Activated gamma-delta T cell (primary cell): Measurements from ENCODE around the gene SLC25A6.
"Not testable (repeated sequence)": the region's sequence is repeated elsewhere in the genome, so short reads cannot be mapped to it uniquely, and the experiment has no call there.

Experiments
- DNase-seq: peaks from one replicate; lab custom pipeline; 2025; lab: John Stamatoyannopoulos, UW

Gene SLC25A6

GRCh38 chrX:1354036-1355019 is 37.6 kb downstream of the SLC25A6 start:
- no peak for DNase-seq

- DNase-seq = no peak
Measured at GRCh38 chrX:1351981-1352714, 39.8 kb downstream of the SLC25A6 start.

DNA sequence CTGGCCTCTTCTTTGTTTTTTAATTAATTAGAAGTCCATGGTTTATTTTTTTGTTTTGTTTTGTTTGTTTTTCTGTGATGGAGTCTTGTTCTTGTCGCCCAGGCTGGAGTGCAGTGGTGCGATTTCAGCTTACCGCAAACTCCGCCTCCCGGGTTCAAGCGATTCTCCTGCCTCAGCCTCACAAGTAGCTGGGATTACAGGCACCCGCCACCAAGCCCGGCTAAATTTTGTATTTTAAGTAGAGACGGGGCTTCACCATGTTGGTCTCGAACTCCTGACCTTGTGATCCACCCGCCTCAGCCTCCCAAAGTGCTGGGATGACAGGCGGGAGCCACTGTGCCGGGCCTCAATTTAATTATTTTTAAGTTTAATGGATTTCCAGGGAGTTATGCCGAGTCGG is 42.3 kb downstream of the SLC25A6 start:
- DNase-seq = not testable (repeated sequence)

DNA sequence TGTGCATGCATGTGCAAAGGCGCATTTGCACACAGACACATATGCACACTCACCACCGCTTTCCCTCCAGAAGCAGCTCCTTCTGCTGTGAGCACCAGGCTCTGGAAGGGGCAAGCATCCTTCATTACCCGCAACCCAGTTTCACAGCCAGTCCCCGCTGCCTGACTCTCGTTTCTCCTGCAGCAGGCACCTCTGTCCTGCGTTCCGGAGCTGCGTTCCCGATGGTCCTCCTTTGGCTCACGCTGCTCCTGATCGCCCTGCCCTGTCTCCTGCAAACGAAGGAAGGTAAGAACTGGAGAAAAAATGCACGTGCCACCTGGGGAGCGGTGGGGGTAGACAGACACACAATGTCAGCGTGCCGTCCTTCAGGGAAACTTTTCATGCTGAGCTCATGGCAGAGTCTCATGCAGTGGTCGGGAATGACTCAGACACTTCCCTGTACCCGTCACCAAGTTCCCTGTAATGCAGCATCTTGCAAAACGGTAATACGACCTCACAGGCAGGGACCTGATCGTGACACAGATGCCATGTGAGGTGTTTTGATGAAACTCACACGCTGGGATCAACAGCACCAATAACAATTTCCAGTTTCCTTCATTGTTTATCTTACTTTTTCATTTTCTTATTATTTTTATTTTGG is 50.2 kb downstream of the SLC25A6 start:
- DNase-seq = no peak

GRCh38 chrX:1336948-1337779 is 54.7 kb downstream of the SLC25A6 start:
- DNase-seq = no peak

DNA sequence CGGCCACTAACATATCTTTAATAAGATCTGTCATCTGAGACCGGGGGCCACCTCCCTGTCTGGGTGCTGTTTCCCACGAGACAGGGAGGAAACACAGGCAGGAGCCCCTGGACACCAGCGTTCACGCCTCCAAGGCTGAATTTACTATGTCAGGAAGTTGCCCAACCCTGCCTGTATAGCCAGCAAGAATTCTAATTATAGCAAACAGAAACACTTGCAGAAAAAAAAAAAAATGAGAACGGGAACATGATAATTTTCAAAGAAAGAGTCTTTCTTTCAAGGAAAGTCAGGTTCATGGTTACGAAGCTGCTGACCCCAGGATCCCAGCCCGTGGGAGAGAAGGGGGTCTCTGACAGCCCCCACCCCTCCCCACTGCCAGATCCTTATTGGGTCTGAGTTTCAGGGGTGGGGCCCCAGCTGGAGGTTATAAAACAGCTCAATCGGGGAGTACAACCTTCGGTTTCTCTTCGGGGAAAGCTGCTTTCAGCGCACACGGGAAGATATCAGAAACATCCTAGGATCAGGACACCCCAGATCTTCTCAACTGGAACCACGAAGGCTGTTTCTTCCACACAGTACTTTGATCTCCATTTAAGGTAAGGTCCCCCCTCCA is 55.5 kb downstream of the SLC25A6 start, which contains the start of gene IL3RA:
IL3RA (plus strand) TSS at position 455 of the 613 bp plus-strand sequence. CDS start 4,981 bp downstream, outside the sequence.
- no peak for DNase-seq
